ENCODE measurements around the gene ARHGAP15.
"Not testable (repeated sequence)": the region's sequence is repeated elsewhere in the genome, so short reads cannot be mapped to it uniquely, and the experiment has no call there.

Gene ARHGAP15

DNA sequence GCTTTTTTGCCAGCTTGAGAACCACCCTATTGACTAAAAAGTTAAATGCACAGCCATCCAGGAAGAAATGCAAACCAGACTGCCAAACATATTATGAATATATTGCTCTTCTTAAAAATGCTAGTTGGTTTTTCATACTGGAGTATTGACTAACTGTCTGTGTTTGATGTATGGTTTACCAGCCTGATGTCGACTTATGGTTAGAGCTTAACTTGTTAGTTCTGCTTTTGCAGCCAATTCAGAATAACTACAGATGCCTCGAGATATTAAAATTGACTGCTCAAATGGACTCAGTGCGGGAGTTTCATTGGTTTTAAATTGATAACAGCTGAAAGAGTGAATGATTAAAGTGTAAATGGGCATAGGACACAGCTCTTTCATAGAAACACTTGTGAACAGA, 369.8 kb downstream of the ARHGAP15 start:
- DNase-seq: peak; percentile 9 to 14

DNA sequence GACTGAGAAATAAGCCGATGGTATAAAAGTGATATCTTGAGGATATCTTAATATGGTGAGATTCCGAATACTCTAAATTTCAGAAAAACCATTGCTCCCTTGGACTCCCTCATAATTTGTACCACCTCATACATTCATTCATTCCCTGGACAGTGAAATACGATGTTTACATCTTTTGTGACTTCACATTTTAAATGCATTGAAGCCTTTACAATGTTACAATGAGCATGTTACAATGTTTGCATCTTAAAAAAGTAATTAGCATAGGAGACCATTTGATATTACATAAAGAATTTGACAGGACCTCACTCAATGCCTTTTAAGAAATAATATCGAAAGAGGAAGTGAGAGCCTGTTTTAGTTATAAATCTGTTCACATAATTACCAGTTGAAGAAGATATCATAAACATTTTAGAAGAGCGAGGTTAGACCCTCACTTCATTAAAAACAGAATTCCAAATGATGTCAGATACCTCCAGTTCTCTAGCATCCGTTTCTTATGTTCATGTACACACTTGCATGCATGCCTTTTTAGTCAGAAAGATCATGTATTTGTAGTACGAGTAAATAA, 372.0 kb downstream of the ARHGAP15 start:
- no peak for DNase-seq

DNA sequence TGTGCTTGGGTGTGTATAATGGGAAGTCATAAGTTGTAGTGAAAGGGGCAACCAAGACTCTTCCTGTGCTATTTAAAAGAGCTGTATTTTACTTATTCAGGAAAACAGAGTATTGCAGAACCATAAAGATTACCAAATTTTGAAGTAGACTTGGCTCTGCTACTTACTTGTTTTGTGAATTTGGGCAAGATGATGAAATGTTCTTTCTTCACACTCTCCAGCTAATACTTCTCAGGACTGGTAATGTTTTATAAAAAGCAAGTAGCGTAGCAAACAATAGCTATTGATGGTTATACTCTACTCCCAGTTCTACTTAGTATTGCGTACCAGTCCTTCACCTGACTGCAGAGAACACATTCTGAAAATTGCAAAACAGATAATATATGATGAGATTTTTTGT, 374.1 kb downstream of the ARHGAP15 start:
- no peak for DNase-seq

DNA sequence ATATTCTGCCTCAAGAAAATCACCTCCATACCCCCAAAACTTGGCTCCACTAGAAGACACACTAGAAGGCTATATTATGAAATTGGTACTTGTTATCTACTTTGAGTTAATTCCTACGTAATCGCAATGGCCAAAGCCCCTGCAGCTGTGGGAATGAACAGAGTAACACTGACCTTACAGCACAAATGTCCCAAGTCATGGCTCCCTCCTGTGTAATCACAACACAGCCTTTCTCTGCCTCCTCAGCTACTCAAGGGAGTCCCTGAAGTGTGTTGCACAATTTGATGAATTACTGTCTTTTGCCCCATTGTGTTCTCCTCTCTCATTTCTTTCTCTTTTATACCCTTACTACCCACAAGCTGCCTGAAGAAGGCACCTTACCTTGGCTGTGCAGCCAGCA, 375.2 kb downstream of the ARHGAP15 start:
- DNase-seq: no peak

DNA sequence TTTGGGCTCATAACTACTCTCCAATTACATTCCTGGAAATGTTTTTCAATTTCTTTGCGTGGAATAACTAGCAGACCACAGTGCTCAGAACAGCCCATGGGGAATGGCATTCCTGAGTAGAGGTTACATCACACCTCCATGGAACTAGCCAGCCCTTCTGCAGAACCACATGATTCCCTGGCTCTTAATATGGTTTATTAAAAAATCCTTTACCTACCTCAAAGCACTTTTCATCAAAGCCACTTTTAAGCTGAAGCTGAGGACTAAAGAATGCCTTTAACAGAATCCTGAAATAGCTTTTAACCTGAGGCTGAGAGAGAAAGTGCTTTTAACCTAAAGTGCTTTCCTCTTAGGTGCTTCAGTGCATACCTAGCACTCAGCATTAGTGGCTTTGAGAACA, 376.3 kb downstream of the ARHGAP15 start:
- DNase-seq: no peak

DNA sequence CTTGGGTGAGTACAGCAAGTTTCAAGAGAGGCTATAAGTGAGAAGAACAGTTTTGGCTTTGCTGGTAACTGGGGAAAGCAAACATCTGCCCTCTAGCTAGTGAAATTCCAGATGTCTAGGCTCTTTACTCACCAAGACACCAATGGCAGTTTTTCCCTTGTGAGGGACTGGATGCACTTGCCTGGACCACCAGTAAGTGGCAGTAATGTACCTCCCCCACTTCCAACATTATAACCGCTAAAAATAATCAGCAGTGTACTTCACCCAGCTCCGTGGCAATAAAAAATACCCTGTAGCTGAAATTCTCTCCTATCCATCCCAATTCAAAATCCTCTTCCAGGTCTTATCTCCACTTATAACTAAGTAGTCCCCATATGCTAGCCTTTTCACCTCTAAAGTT, 383.9 kb downstream of the ARHGAP15 start:
- DNase-seq: peak; percentile 58 to 65

DNA sequence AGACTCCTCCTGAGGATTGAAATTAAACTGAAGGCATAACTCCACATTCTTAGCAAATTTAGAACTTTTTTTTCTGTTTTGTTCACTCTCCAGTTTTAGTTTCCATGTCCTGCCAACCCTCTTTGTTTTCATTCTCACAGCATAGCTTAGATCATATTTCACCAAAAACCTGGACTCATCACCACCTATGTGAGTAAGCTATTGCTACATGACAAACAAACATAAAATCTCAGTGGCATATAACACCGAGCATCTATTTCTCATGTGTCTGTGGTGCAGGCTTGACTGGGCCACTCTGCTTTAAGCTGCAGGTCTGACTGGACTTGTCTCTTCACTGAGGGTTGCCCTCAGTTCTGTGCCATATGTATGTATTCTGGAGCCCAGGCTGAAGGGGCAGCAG, 385.2 kb downstream of the ARHGAP15 start:
- DNase-seq: no peak

DNA sequence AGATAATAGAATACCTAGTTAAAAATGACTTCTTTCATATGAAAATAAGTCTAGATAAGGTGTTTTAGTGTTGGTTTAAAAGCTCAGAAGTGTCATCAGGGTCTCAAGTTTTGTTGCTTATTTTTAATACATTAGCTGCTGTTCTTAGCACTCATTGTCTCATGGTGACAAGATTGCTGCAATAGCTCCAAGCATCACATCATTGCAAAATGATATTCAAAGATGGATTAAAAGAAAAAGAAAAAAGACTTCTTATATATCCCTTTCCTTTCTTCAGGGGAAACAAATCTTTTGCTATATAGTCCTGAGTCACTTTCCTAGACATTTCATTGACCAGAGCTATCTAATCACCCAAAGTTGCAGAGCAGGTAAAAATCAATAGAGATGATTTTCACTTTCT, 386.1 kb downstream of the ARHGAP15 start:
- DNase-seq: no peak

DNA sequence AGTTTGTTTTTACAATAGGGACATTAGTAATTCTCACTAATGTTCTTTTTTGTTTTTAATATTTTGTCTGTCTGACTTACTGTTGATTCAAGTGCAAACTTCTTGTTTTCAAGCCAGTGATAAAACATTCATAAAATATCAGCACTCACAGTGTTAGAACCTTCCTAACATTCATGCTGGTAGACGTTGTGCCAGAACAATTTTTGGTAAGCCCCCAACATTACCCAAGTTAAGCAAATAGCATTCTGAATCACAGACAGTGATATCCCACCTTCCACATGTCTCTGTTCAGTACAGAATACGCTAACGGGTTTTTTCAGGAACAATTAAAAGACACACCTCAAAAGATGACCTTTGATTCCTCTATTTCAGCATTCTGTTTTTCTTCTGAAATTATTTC, 390.3 kb downstream of the ARHGAP15 start:
- DNase-seq: no peak

DNA sequence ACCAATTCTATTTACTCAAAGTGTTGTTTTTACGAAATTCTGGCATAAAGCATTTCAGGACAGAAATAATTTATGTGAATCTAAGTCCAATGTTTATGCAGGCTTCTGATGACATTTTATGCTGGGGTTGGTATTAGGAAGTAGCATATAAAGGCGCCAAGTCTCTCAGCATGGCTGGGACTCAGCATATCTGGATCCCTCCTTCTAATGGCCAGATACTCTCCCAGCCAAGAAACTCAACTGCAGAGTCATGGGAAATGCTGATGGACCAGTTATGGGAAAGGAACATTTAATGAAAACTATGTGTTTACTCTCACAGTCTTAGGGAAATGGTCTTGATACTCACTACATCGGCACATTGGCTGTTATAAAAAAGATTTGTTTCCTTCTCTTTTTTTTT, 392.2 kb downstream of the ARHGAP15 start:
- DNase-seq: no peak

DNA sequence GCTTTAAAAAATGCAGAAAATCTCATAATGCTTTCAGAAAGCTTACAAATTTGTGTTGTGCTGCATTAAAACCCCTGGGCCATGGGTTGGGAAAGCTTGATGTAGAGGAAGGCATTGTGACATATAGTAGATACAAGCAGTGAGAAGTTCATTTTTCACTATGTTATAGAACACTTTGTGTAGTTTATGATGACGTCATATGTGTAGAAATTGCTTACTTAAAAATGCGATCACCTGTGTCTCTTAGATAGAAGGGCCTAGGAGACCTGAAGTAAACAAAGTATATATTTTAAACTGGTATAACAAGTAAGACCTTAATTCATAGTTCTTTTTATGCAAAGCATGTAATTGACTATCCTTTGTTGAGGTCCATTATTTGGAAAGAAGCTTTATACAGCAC, 393.5 kb downstream of the ARHGAP15 start:
- DNase-seq: no peak

DNA sequence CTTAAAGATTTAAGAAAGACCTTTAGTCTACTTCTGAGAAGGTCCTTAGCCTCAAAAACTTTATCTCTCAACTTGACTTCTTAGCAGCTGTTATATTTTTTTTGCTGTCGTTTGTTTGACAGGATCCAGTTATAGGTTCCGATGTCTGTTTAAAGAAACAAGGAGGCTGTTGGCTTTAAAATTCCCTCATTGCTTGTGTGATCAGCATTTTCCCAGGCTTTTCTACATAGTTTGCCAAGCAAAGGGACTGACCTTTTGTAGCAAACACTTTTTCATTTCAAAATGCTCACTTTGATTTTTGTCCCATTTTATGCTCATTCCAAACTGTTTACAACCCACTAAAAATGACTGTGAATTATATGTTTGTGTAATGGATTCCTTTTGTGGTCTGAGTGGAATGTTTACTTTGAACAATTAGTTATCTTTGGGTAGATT, 394.9 kb downstream of the ARHGAP15 start:
- no peak for DNase-seq

DNA sequence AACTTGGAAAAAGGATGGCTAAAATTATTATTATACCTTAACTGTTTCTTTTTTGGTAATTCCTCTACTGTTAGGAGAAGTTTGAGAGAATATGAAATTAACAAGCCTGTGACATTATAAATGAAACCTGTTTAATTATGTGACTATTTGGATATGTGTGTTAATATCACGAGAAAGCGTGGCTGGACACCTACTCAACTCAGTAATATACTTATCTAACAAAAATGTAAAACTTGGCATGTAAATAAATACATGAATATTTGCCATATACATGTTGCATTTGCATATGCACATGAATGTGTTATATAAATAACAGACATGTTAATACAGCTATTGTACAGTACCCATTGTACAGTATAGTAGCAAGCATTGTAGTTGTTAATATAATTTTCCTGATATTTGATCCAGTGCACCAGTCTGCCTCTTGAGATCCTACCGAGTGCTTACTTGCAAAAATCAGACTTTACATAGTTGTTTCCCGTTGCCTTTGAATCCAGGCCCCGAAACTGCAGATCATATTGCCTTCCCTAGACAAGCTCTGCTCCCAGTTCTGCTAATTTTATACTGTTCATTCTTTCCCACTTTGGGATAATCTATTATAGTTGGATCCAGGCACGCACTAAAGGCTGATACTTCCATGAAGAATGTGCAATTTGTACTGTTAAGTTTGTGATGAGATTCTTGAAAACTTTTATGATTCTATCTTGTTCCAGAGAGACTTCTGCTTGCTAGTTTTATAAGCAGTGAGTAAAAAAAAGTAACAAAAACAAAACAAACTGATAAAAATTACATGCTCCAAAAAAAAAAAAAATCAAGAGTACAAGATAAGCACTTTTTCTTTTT, 395.6 kb downstream of the ARHGAP15 start:
- DNase-seq: no peak

DNA sequence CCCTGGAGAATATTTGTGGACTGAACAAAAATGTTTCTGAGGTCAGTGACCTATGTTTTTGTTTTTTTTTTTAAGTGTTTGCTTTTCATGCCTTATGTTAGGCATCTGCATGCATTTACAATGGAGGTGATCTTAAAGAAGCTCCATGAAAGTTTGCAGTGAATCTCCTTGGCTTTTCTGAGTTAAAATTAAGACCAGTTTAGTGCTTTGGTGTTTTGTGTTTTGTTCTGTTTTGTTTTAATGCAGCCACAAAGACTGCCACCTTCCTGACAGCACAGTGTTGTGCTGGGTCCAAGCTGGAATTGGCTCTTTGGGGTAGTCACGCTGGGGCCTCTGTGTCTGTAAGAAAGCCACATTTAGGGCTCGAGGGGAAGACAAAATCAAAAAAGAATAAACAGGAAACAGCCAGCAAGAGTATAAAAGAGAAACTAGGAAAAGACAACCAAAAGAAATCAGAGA, 396.2 kb downstream of the ARHGAP15 start:
- no peak for DNase-seq

DNA sequence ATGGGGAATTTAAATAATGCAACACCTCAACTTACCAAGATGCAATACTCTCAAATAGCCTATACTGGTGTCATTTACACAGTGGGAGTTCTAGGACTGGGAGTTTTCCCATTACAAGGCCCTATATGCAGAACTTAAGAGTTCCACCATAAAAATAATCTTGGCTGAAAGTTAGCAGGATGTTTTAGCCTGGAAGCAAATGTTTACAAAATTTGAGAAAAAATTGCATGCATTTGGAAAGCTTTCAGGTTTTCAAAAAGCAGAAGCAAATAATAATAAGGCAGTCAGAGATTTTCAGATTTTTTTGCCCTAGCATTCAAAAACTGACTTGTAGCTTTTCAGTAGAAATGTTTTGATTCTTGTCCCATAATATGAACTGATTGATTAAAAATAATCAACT, 397.3 kb downstream of the ARHGAP15 start:
- DNase-seq: no peak

DNA sequence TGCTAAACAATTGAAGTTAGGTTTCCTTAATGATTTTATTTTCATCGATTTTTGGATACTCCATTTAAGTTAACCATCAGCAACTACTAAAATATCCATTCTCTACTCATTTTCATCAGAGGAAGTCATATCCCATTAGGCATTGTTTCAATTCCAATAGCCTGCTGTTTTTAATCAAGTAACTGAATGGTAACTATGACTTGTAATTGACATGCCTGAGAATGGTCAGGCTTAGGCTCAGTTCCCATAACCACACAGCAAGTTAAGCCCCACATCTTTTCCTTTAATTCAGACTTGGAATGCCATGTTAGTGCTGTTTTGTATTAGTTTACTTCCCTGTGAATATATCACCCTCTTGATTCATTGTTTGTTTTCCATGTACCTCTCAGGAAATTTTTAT, 398.8 kb downstream of the ARHGAP15 start:
- DNase-seq: no peak

DNA sequence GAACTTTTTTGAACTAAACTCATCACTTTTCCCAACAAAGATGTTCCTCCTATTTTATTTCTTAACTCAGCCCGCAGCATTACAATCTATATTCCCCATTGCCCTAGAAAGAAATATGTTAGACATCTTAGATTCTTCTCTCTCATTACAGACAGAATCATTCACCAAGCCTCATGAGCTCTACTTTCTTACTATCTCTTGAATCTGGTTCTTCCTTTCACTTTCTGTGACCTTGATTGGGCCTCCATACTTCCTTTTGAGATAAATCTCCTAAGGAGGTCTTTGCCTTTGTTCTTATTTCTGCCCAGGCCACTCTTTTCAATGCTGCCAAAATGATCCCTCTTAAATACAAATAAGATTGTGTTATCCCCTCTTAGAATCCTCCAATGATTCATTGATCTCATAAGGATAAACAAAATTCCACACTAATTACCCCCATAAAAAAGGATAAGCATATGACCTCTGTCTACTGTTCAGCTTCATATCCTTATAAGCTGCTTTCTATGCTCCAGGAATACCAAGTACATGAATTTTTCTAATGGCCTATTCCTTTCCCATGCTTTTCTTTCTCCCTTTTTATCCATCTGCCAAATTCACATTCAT, 400.0 kb downstream of the ARHGAP15 start:
- DNase-seq: no peak

DNA sequence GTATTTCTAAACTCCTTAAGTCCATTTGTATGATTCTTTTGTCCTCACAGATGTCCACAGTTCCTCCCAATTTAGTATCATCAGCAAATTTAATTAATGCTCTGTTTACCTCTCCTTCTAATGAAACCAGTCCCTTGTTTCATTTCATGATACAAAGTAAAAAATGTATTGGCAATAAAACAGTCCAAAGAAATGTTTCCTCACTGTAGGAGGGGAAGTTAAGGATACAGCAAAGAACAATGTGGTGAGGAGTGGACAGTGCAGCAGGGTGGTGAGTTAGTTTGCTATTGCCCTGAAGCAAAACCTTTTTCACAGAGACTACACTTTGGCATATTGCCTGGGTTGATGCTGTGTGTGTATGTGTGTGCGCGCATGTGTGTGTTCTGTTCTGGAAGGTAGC, 401.5 kb downstream of the ARHGAP15 start:
- no peak for DNase-seq

DNA sequence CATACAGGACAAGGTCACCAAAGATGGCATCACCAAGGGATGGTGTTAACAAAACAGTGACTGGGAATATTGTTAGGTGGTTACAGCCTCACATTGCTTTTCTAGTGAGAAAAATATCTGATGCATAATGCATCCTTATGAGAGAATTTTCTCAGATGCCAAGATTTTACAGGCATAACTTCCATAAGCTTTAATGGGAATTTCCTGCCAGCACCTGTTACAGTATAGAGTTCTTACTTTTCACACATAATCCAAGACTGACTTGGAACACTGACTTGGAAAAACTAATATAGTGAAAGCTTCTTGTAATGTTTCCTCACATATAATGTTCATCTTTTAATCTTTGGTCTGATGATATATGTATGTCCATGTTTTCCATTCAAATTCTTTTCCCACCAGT, 402.8 kb downstream of the ARHGAP15 start:
- DNase-seq: no peak

DNA sequence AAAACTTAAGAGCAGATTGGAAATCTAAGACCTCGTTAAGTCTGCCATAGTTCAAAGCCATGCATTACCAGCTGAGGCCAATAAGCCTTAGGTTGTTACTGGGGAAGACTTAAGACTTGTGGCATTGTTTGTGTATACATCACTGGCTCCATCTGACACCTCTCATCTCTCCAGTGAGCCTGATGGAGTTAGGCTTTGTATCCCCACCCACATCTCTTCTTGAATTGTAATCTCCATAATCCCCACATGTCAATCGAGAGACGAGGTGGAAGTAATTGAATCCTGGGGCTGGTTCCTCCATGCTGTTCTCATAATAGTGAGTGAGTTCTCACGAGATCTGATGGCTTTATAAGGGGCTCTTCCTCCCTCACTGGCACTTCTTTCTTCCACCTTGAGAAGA, 404.6 kb downstream of the ARHGAP15 start:
- DNase-seq: no peak

DNA sequence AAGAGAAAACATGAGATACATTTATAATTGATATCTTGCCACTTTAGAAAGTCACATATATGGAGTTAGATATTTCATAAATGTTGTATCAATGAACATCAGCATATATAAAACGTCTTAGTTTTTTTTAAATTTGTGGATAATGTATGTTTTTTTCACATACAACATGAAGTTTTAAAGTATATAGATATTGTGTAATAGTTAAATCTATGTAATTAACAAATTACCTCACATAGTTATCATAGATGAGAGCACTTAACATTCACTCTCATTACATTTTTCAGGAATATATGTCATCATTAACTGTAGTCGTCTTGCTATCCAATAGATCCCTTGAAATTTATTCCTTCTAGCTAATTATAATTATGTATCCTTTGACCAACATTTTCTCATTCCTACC, 406.6 kb downstream of the ARHGAP15 start:
- no peak for DNase-seq

DNA sequence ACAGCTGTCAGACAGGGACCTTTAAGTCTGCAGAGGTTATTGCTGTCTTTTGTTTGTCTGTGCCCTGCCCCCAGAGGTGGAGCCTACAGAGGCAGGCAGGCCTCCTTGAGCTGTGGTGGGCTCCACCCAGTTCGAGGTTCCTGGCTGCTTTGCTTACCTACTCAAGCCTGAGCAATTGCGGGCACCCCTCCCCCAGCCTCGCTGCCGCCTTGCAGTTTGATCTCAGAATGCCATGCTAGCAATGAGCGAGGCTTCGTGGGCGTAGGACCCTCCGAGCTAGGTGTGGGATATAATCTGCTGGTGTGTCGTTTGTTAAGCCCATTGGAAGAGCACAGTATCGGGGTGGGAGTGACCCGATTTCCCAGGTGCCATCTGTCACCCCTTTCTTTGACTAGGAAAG, 412.7 kb downstream of the ARHGAP15 start:
- DNase-seq: not testable (repeated sequence)

DNA sequence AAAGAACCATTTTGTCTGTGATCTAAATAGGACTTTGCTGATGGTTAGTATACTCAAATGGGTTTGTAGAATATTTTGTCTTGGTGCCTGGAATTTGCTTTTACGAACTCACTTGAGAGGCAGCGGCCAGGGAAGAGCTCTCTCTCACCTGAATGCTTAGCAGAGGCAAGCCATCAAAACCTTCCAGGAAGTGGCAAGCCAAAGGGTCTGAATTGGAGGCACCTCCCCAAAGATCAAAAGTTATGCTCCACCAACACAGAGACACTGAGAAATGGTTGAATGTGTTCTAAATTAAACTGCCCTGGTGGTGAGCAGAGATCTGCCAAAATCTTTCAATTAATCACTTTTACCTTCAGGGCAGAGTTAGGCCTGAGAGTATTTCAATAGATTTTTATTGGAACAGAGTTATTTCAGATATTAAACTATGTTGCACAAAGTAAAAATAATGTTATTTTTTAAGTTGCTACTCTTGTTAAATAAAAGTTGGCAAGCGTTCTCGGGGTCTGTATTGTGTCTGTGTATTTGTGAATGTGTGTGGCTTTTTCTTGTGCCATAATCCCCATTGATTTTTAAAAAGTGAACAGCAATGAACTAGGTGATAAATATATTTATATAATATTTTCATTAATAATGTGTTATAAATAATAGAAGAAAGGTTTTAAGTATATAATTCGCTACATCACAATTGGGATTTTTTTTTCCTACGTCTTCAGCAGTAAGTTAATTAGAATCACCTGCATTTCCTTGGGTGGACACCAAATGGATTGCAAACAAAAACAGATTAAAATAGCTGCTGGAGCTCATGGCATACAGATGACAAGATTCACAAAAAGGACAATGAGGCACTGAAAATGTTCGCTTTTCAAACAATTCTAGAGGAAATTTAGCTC, 416.1 kb downstream of the ARHGAP15 start:
- DNase-seq: no peak
